SU-DHL-6 (cell line): ENCODE results near the gene OR9A4.

ENCODE experiments used
- EZH2phosphoT487 ChIP-seq: fragments of 200-600 bp; sonication (generic), shearing (Covaris generic); conservative IDR thresholded peaks from 2 replicates; pipeline ENCODE4 v1.6.1; 2018; ENCODE audit warnings: mild to moderate bottlenecking, antibody characterized with exemption, low read length, moderate library complexity, mixed read lengths
- TF ChIP-seq, protein P1 (sequence below): fragments of 200-600 bp; sonication (generic); IDR thresholded peaks from one replicate; pipeline ENCODE4 v1.5.1; 2017; ENCODE audit warnings: antibody characterized with exemption, mild to moderate bottlenecking, low read length, moderate library complexity; ENCODE audit not compliant: insufficient read depth, poor library complexity, severe bottlenecking

DNA sequence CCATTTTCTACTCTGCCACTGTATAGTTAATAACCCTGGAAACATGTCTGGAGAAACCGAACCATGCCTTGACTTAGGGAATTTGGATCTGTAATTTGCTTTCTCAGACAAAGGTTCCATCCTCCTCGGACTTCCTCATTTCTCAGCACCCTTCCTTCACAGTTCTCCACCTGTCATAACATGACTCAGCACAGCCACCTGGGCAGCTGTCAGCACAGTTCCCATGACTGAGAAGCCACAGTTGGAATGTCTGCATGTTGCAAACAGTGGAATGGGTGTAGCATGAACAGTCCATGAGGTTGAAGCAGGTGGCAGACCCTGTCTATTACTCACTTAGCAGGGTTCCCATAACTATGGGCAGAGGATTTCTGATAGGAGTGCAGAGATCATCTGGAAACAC, 634 bp upstream of the OR9A4 start:
- TF ChIP-seq, protein P1, sequence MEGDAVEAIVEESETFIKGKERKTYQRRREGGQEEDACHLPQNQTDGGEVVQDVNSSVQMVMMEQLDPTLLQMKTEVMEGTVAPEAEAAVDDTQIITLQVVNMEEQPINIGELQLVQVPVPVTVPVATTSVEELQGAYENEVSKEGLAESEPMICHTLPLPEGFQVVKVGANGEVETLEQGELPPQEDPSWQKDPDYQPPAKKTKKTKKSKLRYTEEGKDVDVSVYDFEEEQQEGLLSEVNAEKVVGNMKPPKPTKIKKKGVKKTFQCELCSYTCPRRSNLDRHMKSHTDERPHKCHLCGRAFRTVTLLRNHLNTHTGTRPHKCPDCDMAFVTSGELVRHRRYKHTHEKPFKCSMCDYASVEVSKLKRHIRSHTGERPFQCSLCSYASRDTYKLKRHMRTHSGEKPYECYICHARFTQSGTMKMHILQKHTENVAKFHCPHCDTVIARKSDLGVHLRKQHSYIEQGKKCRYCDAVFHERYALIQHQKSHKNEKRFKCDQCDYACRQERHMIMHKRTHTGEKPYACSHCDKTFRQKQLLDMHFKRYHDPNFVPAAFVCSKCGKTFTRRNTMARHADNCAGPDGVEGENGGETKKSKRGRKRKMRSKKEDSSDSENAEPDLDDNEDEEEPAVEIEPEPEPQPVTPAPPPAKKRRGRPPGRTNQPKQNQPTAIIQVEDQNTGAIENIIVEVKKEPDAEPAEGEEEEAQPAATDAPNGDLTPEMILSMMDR: no peak
- TF ChIP-seq EZH2phosphoT487: no peak
